ENCODE measurements around the gene COMMD10.

DNA sequence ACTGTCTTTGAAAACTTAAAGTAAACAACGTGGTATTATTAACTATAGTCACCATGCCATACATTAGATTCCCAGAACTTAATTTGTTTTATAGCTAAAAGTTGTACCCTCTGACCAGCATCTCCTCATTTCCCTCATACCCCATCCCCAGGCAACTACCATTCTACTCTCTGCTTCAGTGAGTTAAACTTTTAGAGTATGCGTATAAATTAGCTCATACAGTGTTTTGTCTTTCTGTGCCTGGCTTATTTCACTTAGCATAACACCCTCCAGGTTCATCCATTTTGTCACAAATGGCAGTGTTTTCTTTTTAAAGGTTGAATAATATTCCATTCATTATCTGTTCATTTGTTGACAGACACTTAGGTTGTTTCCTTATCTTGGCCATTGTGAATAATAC, 14.2 kb downstream of the COMMD10 start:
- TF ChIP-seq, protein P1, sequence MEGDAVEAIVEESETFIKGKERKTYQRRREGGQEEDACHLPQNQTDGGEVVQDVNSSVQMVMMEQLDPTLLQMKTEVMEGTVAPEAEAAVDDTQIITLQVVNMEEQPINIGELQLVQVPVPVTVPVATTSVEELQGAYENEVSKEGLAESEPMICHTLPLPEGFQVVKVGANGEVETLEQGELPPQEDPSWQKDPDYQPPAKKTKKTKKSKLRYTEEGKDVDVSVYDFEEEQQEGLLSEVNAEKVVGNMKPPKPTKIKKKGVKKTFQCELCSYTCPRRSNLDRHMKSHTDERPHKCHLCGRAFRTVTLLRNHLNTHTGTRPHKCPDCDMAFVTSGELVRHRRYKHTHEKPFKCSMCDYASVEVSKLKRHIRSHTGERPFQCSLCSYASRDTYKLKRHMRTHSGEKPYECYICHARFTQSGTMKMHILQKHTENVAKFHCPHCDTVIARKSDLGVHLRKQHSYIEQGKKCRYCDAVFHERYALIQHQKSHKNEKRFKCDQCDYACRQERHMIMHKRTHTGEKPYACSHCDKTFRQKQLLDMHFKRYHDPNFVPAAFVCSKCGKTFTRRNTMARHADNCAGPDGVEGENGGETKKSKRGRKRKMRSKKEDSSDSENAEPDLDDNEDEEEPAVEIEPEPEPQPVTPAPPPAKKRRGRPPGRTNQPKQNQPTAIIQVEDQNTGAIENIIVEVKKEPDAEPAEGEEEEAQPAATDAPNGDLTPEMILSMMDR (IDR thresholded peaks at IDR 0.05), result no peak
- TF ChIP-seq EZH2 (IDR thresholded peaks at IDR 0.05; ENCODE audit: borderline replicate concordance, insufficient read depth, low read depth, low read length, poor library complexity, severe bottlenecking), result no peak
